H1 (cell line): ENCODE measurements around the gene PPARD. TPM values are rescaled to one million over a fixed set of nuclear protein-coding genes. Genes with fewer than 3 reads are reported as not detected.

Experiments
- CTCF ChIA-PET: fragments of 300-600 bp; sonication (Branson Sonifier 250); formaldehyde crosslinking; loops from one replicate; lab custom pipeline; 2021; ENCODE audit not compliant: partially characterized antibody; lab: Charles Lee
- POLR2A ChIA-PET: fragments of 300-600 bp; sonication (Branson Sonifier 250); formaldehyde crosslinking; loops from one replicate; lab custom pipeline; 2021; ENCODE audit warnings: inconsistent platforms; ENCODE audit not compliant: partially characterized antibody; lab: Charles Lee
- DNase-seq, 2 experiments: peaks; one replicate each; pipeline versions ENCODE4 v3.0.0 to v3.0.0-alpha.2; 2010 to 2022; ENCODE audit warnings: low spot score in 2 of 2, low read depth in 1 of 2, mixed read lengths in 1 of 2
- FAIRE-seq: peaks from 2 replicates; lab custom pipeline; 2011; peaks lifted over from hg19 to GRCh38; lab: Jason Lieb, UNC
- H2AFZ ChIP-seq: 2 replicates; pipeline ENCODE4 v1.8.1; 2012; ENCODE audit warnings: low read length, inconsistent platforms
- H2AK5ac ChIP-seq: 2 replicates; pipeline ENCODE4 v1.6.1; 2013; ENCODE audit warnings: low read depth, low read length
- H2BK120ac ChIP-seq: replicated peaks from 2 replicates; pipeline ENCODE3; 2013; ENCODE audit warnings: low read depth, low read length, inconsistent platforms
- H2BK12ac ChIP-seq: 2 replicates; pipeline ENCODE4 v1.6.1; 2013; ENCODE audit warnings: low read depth, low read length
- H2BK15ac ChIP-seq: 2 replicates; pipeline ENCODE4 v1.6.1; 2013; ENCODE audit warnings: low read length
- H2BK20ac ChIP-seq: 2 replicates; pipeline ENCODE4 v1.6.1; 2013; ENCODE audit warnings: low read length
- H2BK5ac ChIP-seq: 2 replicates; pipeline ENCODE4 v1.6.1; 2013; ENCODE audit warnings: low read depth, low read length
- H3K14ac ChIP-seq: 2 replicates; pipeline ENCODE4 v1.6.1; 2013; ENCODE audit warnings: inconsistent platforms; ENCODE audit not compliant: insufficient read length
- H3K18ac ChIP-seq: 2 replicates; pipeline ENCODE4 v1.6.1; 2013; ENCODE audit warnings: low read length; ENCODE audit errors: extremely low read depth
- H3K23ac ChIP-seq: 2 replicates; pipeline ENCODE4 v1.6.1; 2013; ENCODE audit warnings: inconsistent platforms; ENCODE audit not compliant: insufficient read length
- H3K23me2 ChIP-seq: 2 replicates; pipeline ENCODE4 v1.6.1; 2013; ENCODE audit warnings: low read depth, low read length
- H3K27ac ChIP-seq: 2 replicates; pipeline ENCODE4 v1.6.1; 2011; ENCODE audit warnings: low read depth, low read length, inconsistent platforms
- H3K27me3 ChIP-seq, 4 experiments: replicated peaks in 1 of 4; 1 replicate in 1 of 4; 2 replicates in 3 of 4; pipeline versions ENCODE4 v1.6.1 to v1.8.1; 2011 to 2013; ENCODE audit warnings: low read length in 3 of 4, mild to moderate bottlenecking in 3 of 4, inconsistent platforms in 2 of 4, mixed read lengths in 2 of 4, moderate library complexity in 1 of 4; ENCODE audit not compliant: control insufficient read depth in 3 of 4, insufficient read depth in 3 of 4; ENCODE audit errors: extremely low read depth in 1 of 4
- H3K36me3 ChIP-seq, 4 experiments: 2 replicates each; pipeline versions ENCODE4 v1.6.1 to v1.8.1; 2011 to 2013; ENCODE audit warnings: mild to moderate bottlenecking in 4 of 4, low read length in 3 of 4, moderate library complexity in 2 of 4, control low read depth in 1 of 4, inconsistent platforms in 1 of 4; ENCODE audit not compliant: insufficient read depth in 4 of 4, control insufficient read depth in 2 of 4
- H3K4ac ChIP-seq: replicated peaks from 2 replicates; pipeline ENCODE3; 2013; ENCODE audit warnings: low read length, low read depth, mixed read lengths, inconsistent platforms; ENCODE audit not compliant: insufficient read length
- H3K4me1 ChIP-seq, 4 experiments: replicated peaks in 1 of 4; 1 replicate in 1 of 4; 2 replicates in 3 of 4; pipeline versions ENCODE4 v1.6.1 to v1.8.1; 2011 to 2013; ENCODE audit warnings: low read length in 3 of 4, inconsistent platforms in 2 of 4, mixed read lengths in 1 of 4; ENCODE audit not compliant: insufficient read depth in 4 of 4, control insufficient read depth in 3 of 4
- H3K4me2 ChIP-seq, 2 experiments: 2 replicates each; pipeline versions ENCODE4 v1.6.1 to v1.8.1; 2011 to 2013; ENCODE audit warnings: low read depth in 2 of 2, low read length in 2 of 2, control low read depth in 1 of 2, inconsistent platforms in 1 of 2, mild to moderate bottlenecking in 1 of 2; ENCODE audit not compliant: insufficient read depth in 1 of 2
- H3K4me3 ChIP-seq, 4 experiments: fragments of 200-600, 300-600 bp in 1 of 4; sonication (generic), shearing (Covaris generic), sonication (Bioruptor Twin) in 1 of 4; 2 replicates each; pipeline versions ENCODE4 v1.5.1 to v1.8.1; 2011 to 2016; ENCODE audit warnings: low read length in 4 of 4, low read depth in 3 of 4, control low read depth in 2 of 4, inconsistent platforms in 2 of 4, mild to moderate bottlenecking in 2 of 4, mixed read lengths in 1 of 4, moderate library complexity in 1 of 4; ENCODE audit not compliant: insufficient read depth in 2 of 4; ENCODE audit errors: extremely low read depth in 1 of 4
- H3K56ac ChIP-seq: replicated peaks from 2 replicates; pipeline ENCODE3; 2013; ENCODE audit warnings: low read depth, mild to moderate bottlenecking, mixed read lengths, low read length, inconsistent platforms; ENCODE audit not compliant: insufficient read length
- H3K79me1 ChIP-seq: 2 replicates; pipeline ENCODE4 v1.6.1; 2013; ENCODE audit warnings: low read depth, low read length, control low read depth
- H3K79me2 ChIP-seq, 2 experiments: 2 replicates each; pipeline versions ENCODE4 v1.6.1 to v1.8.1; 2012 to 2013; ENCODE audit warnings: low read length in 2 of 2, mild to moderate bottlenecking in 2 of 2, inconsistent platforms in 1 of 2; ENCODE audit not compliant: insufficient read depth in 2 of 2, control insufficient read depth in 1 of 2
- H3K9ac ChIP-seq, 4 experiments: replicated peaks in 1 of 4; 1 replicate in 1 of 4; 2 replicates in 3 of 4; pipeline versions ENCODE4 v1.6.1 to v1.8.1; 2011 to 2013; ENCODE audit warnings: low read depth in 3 of 4, low read length in 3 of 4, control low read depth in 2 of 4, mild to moderate bottlenecking in 2 of 4, moderate library complexity in 2 of 4, inconsistent platforms in 1 of 4; ENCODE audit errors: extremely low read depth in 1 of 4
- H3K9me3 ChIP-seq, 2 experiments: 2 replicates each; pipeline versions ENCODE4 v1.6.1 to v1.8.1; 2012 to 2013; ENCODE audit warnings: mild to moderate bottlenecking in 2 of 2, moderate library complexity in 2 of 2, control low read depth in 1 of 2, inconsistent platforms in 1 of 2, low read depth in 1 of 2, low read length in 1 of 2, mixed read lengths in 1 of 2; ENCODE audit not compliant: insufficient read depth in 2 of 2
- H4K20me1 ChIP-seq, 2 experiments: replicated peaks in 1 of 2; 2 replicates each; pipeline versions ENCODE3 to v1.8.1; 2011 to 2013; ENCODE audit warnings: inconsistent platforms in 2 of 2, low read length in 2 of 2, mild to moderate bottlenecking in 1 of 2; ENCODE audit not compliant: insufficient read depth in 2 of 2, control insufficient read depth in 1 of 2
- H4K5ac ChIP-seq: 2 replicates; pipeline ENCODE4 v1.6.1; 2013; ENCODE audit warnings: low read length, low read depth, mixed read lengths, inconsistent platforms; ENCODE audit not compliant: insufficient read length
- H4K8ac ChIP-seq: 2 replicates; pipeline ENCODE4 v1.8.0; 2013; ENCODE audit warnings: mild to moderate bottlenecking, moderate library complexity, low read length, inconsistent platforms; ENCODE audit not compliant: insufficient read depth; ENCODE audit errors: extremely low read depth
- H4K91ac ChIP-seq: replicated peaks from 2 replicates; pipeline ENCODE3; 2013; ENCODE audit warnings: low read length, mixed read lengths, inconsistent platforms; ENCODE audit not compliant: insufficient read length
- BRCA1 ChIP-seq: IDR thresholded peaks from 2 replicates; pipeline ENCODE4 v1.6.1; 2012; ENCODE audit warnings: low read depth, low read length, improper control_type of control experiment
- POLR2A ChIP-seq, 2 experiments: IDR thresholded peaks; 1 replicate in 1 of 2; 2 replicates in 1 of 2; pipeline ENCODE4 v1.6.1; 2011; ENCODE audit warnings: low read depth in 2 of 2, low read length in 2 of 2, mild to moderate bottlenecking in 2 of 2; ENCODE audit errors: control extremely low read depth in 1 of 2
- POLR2AphosphoS5 ChIP-seq: IDR thresholded peaks from 2 replicates; pipeline ENCODE4 v1.6.1; 2011; ENCODE audit warnings: low read depth, low read length
- SIN3A ChIP-seq, 2 experiments: IDR thresholded peaks in 1 of 2; conservative IDR thresholded peaks in 1 of 2; 2 replicates each; pipeline ENCODE4 v1.6.1; 2011 to 2012; ENCODE audit warnings: low read length in 2 of 2, improper control_type of control experiment in 1 of 2, low read depth in 1 of 2, mild to moderate bottlenecking in 1 of 2
- WGBS, 2 experiments: shearing (Covaris generic) in 1 of 2; methylation state at CpG; one replicate each; pipeline versions ENCODE4 v1.1.6 to v1.1.7; 2013 to 2015; ENCODE audit warnings: low lambda C conversion rate in 2 of 2, mixed read lengths in 2 of 2, inconsistent platforms in 1 of 2, low coverage in 1 of 2, missing lambda C conversion rate in 1 of 2; ENCODE audit not compliant: insufficient replicate concordance in 2 of 2, insufficient coverage in 1 of 2, insufficient read length in 1 of 2; ENCODE audit errors: extremely low coverage in 1 of 2, missing lambda C conversion rate in 1 of 2; 5-methylcytosine and 5-hydroxymethylcytosine counted together
- polyA plus RNA-seq, 7 experiments: library from polyadenylated mRNA; depleted of rRNA in 3 of 7; stranded (reverse) in 5 of 7; unstranded in 2 of 7; fragments of >200 nt in 5 of 7; fragments of 200-250 nt in 2 of 7; gene quantifications; 1 replicate in 5 of 7; 2 replicates in 1 of 7; 4 replicates in 1 of 7; pipeline versions ENCODE4 v1.2.1 to v1.2.3, GENCODE V29; 2011 to 2013; ENCODE audit warnings: missing spikeins in 2 of 7, mixed read lengths in 2 of 7
- total RNA-seq: library from RNA; stranded (reverse); fragmentation: NEBNext Ultra II Directional; extraction: Animal tissue kit (Norgen Biotek cat#: 25700); gene quantifications from 2 replicates; pipeline ENCODE4 v1.2.1, GENCODE V29; 2021

Gene PPARD
- total and polyA plus RNA-seq, 2 of the 8 experiments (the other 6 are each of a cell fraction or from before 2014, with no cell fraction given) = 14.6 to 14.9 TPM

DNA sequence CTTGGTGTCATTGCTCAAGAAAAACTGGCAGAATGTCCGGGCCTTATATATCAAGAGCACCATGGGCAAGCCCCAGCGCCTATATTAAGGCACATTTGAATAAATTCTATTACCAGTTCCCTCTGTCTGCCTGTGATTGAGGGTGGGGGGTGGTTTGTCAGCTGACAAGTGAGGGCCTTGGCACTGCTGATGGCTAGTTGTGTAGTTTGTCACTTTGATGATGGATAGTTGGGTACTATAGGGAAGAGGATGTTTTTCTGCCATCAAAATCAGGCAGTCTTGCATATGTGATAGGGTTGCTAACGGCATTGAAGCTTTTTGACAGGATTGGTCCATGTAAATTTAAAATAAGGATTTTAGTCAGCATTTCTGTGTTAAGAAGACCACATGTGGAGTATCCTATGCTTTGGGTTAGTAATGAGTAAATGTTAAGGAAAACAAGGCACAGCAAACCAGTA, 128.3 kb downstream of the PPARD start:
- H3K23me2 ChIP-seq = peaks cover 13% of the 10 kb centered on the region
- no peak overlapping the region for H2BK20ac ChIP-seq
- H3K27ac ChIP-seq = no peak overlapping the region
- H3K4me2 ChIP-seq = peak overlapping the region; percentile 98 to 99
- no peak overlapping the region for H4K5ac ChIP-seq
- H2BK12ac ChIP-seq = no peak overlapping the region
- H4K20me1 ChIP-seq = peaks cover 32 to 33% of the 10 kb centered on the region in 2 experiments
- H2BK5ac ChIP-seq = no peak overlapping the region
- no peak for DNase-seq
- H4K8ac ChIP-seq = no peak overlapping the region
- no peak overlapping the region for H4K91ac ChIP-seq
- H3K23ac ChIP-seq = no peak overlapping the region
- H3K79me2 ChIP-seq = peaks cover 14 to 30% of the 10 kb centered on the region in 2 experiments
- no peak for FAIRE-seq
- H3K9ac ChIP-seq = no peak overlapping the region
- peaks cover 4% of the 10 kb centered on the region; the same call in 1 of the 2 replicates for H3K79me1 ChIP-seq
- no peak overlapping the region for H2AFZ ChIP-seq
- 0 out of 4 replicates have a peak, but pooled peaks of 1 of the 2 experiments have one; percentile 15 for TF ChIP-seq SIN3A (conservative IDR thresholded peaks at IDR 0.05 in 1 of 2, IDR thresholded peaks at IDR 0.05 in 1 of 2; ENCODE audit: low read depth in 1 of 2, low read length in 2 of 2)
- peak; percentile 73; the same call in 1 of the 2 replicates for TF ChIP-seq POLR2AphosphoS5
- TF ChIP-seq BRCA1 = no peak
- TF ChIP-seq POLR2A (IDR thresholded peaks at IDR 0.05; ENCODE audit: control extremely low read depth in 1 of 2, low read depth in 2 of 2, low read length in 2 of 2) = peak in 1 of 2 experiments; percentile 77; a peak in 1 of 3 replicates
- TF ChIP-seq, all 59 proteins: peak for 3
- peaks cover 24 to 58% (median 31%) of the 10 kb centered on the region in 4 experiments for H3K36me3 ChIP-seq
- ChIA-PET POLR2A (interaction anchor here (0.6 to 30.9 kb wide), 11 partner anchors 17 to 212 kb away, joined by 3 to 1319 read pairs (median 4); partner anchors contain the start of genes FANCE, PPARD, TEAD3 and ZNF76), CTCF (interaction anchor here (1.0 to 2.6 kb wide), 4 partner anchors 11 to 266 kb away, joined by 4 to 16 read pairs (median 5); partner anchors contain the start of gene TEAD3)
- H3K4me3 ChIP-seq = peak overlapping the region; percentile 86 to 99 (median 92); a peak in 5 of 8 replicates
- no peak overlapping the region for H2AK5ac ChIP-seq
- H3K9me3 ChIP-seq = no peaks in the 10 kb centered on the region; a peak in 1 of 4 replicates
- H3K18ac ChIP-seq = no peak overlapping the region
- no peak overlapping the region for H3K56ac ChIP-seq
- H3K4ac ChIP-seq = no peak overlapping the region
- no peak overlapping the region for H2BK120ac ChIP-seq
- 81% methylated on average over 3 of the region's 3 CpGs; no CpG with 5 or more reads in 1 of the 2 experiments for WGBS, 2 experiments
- H3K4me1 ChIP-seq = peaks cover 0 to 8% (median 5%) of the 10 kb centered on the region in 4 experiments; a peak in 6 of 7 replicates
- no peak overlapping the region for H2BK15ac ChIP-seq
- H3K27me3 ChIP-seq = no peaks in the 10 kb centered on the region; a peak in 1 of 7 replicates
- H3K14ac ChIP-seq = no peak overlapping the region
